ENCODE measurements around the gene STXBP5. TPM values are rescaled to one million over a fixed set of nuclear protein-coding genes. Genes with fewer than 3 reads are reported as not detected.

Gene STXBP5
- total and polyA plus RNA-seq, 9 of the 15 experiments (the other 6 are each of a cell fraction or from before 2014, with no cell fraction given) = 23.3 to 172 (median 71.5) TPM

GRCh38 chr6:147161974-147162495, 42.2 kb upstream of the STXBP5 start (continued):
- TF ChIP-seq PTBP1 (IDR thresholded peaks at IDR 0.05; ENCODE audit: low read depth, low read length) (no peak), MEF2D (tag; conservative IDR thresholded peaks at IDR 0.05; ENCODE audit: low read depth) (no peak), ZNF518B (CRISPR knock-in tag; IDR thresholded peaks at IDR 0.05) (no peak), ZBTB12 (CRISPR knock-in tag; IDR thresholded peaks at IDR 0.05) (no peak), SIX5 (IDR thresholded peaks at IDR 0.05; ENCODE audit: borderline replicate concordance in 1 of 2, insufficient read depth in 1 of 2, low read depth in 1 of 2, low read length in 2 of 2) (no peak), BMI1 (IDR thresholded peaks at IDR 0.05; ENCODE audit: low read length) (no peak), ESRRA (IDR thresholded peaks at IDR 0.05; ENCODE audit: borderline replicate concordance, low read depth) (no peak), KDM1A (IDR thresholded peaks at IDR 0.05) (peak; percentile 12 to 63; a peak in 1 of 4 replicates), DNMT1 (IDR thresholded peaks at IDR 0.05) (no peak), VEZF1 (CRISPR knock-in tag; IDR thresholded peaks at IDR 0.05) (peak; percentile 86), TAF15 (IDR thresholded peaks at IDR 0.05; ENCODE audit: low read depth, low read length) (no peak), ZNF668 (CRISPR knock-in tag; IDR thresholded peaks at IDR 0.05) (no peak), KHSRP (IDR thresholded peaks at IDR 0.05) (no peak; the same call in none of the 2 replicates), ZNF584 (CRISPR knock-in tag; IDR thresholded peaks at IDR 0.05; ENCODE audit: low read depth) (no peak), MCM5 (IDR thresholded peaks at IDR 0.05; ENCODE audit: low read depth) (no peak), ATF7 (IDR thresholded peaks at IDR 0.05) (peak; percentile 93), RFX5 (IDR thresholded peaks at IDR 0.05; ENCODE audit: low read depth, low read length) (0 out of 2 replicates have a peak, but pooled peaks have one; percentile 21), ZNF217 (CRISPR knock-in tag; IDR thresholded peaks at IDR 0.05) (no peak), MTA2 (IDR thresholded peaks at IDR 0.05; ENCODE audit: low read depth) (peak; percentile 82)
- TF ChIP-seq, protein P1, sequence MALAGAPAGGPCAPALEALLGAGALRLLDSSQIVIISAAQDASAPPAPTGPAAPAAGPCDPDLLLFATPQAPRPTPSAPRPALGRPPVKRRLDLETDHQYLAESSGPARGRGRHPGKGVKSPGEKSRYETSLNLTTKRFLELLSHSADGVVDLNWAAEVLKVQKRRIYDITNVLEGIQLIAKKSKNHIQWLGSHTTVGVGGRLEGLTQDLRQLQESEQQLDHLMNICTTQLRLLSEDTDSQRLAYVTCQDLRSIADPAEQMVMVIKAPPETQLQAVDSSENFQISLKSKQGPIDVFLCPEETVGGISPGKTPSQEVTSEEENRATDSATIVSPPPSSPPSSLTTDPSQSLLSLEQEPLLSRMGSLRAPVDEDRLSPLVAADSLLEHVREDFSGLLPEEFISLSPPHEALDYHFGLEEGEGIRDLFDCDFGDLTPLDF (CRISPR knock-in tag; IDR thresholded peaks at IDR 0.05) = no peak
- TF ChIP-seq, protein P2, sequence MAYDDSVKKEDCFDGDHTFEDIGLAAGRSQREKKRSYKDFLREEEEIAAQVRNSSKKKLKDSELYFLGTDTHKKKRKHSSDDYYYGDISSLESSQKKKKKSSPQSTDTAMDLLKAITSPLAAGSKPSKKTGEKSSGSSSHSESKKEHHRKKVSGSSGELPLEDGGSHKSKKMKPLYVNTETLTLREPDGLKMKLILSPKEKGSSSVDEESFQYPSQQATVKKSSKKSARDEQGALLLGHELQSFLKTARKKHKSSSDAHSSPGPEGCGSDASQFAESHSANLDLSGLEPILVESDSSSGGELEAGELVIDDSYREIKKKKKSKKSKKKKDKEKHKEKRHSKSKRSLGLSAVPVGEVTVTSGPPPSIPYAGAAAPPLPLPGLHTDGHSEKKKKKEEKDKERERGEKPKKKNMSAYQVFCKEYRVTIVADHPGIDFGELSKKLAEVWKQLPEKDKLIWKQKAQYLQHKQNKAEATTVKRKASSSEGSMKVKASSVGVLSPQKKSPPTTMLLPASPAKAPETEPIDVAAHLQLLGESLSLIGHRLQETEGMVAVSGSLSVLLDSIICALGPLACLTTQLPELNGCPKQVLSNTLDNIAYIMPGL (CRISPR knock-in tag; IDR thresholded peaks at IDR 0.05) = no peak

All from K562 (cell line).